ENCODE measurements around the gene PEX26. TPM values are rescaled to one million over a fixed set of nuclear protein-coding genes. Genes with fewer than 3 reads are reported as not detected.

Gene PEX26
- polyA plus RNA-seq, 1 donor from 2014 or later: 30.2 TPM

DNA sequence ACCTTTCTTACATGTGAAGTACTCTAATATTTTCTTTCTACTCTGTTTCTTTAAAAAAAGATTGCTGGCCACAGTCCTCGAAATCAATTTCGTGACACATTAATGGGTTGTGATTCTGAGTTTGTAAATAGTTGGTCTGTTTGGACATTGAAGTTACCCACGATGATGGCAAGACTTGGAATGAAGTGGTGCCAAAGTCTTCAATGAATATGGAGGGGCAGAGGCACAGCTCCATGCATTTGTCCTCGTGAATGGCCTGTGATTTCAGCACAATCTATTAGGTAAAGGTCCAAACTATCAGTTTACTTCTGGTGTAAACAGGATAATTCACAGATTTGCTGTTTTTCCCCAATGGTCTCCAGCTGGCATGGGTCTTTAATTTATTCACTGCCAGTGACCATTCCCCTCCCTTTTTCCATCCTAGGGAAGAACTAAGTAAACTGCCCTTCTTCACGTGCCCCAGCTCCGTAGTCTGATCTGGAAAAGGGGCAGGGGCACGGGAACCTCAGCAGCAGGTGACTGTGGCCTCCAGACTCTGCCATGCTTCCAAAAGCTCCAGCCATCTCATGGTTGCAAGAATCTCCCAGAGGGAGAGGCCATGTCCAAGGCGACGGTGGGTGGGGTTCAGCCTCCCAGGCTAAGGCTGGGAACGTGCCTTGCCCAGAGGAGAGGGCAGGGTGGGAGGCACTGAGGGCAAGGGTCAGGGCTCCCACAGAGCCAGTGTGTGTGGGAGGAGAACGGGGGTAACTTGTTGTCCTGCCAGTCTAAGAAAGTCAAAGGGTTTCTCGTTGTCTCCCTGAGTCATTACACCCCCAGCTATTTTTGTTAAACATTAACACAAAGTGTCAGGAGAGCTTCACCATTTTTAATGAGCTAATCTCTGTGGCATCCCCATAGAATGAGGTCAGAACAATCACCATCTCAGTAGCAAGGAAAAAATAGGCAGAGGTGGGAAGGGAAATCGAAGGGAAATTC lies 16.9 kb upstream of the PEX26 start:
- no peaks in the 10 kb centered on the region for H4K20me1 ChIP-seq (ENCODE audit: insufficient read depth)
- H3K9me3 ChIP-seq (ENCODE audit: low read length): no peaks in the 10 kb centered on the region
- no peaks in the 10 kb centered on the region for H3K9me2 ChIP-seq (ENCODE audit: insufficient read depth, low read length)
- H3K27me3 ChIP-seq (ENCODE audit: insufficient read depth, low read depth, low read length): no peaks in the 10 kb centered on the region
- H3F3A ChIP-seq (ENCODE audit: insufficient read depth, low read length, poor library complexity, severe bottlenecking): no peaks in the 10 kb centered on the region
- no peaks in the 10 kb centered on the region for H3K79me2 ChIP-seq (replicated peaks; ENCODE audit: insufficient read depth, low read length)
- TF ChIP-seq, protein P1, sequence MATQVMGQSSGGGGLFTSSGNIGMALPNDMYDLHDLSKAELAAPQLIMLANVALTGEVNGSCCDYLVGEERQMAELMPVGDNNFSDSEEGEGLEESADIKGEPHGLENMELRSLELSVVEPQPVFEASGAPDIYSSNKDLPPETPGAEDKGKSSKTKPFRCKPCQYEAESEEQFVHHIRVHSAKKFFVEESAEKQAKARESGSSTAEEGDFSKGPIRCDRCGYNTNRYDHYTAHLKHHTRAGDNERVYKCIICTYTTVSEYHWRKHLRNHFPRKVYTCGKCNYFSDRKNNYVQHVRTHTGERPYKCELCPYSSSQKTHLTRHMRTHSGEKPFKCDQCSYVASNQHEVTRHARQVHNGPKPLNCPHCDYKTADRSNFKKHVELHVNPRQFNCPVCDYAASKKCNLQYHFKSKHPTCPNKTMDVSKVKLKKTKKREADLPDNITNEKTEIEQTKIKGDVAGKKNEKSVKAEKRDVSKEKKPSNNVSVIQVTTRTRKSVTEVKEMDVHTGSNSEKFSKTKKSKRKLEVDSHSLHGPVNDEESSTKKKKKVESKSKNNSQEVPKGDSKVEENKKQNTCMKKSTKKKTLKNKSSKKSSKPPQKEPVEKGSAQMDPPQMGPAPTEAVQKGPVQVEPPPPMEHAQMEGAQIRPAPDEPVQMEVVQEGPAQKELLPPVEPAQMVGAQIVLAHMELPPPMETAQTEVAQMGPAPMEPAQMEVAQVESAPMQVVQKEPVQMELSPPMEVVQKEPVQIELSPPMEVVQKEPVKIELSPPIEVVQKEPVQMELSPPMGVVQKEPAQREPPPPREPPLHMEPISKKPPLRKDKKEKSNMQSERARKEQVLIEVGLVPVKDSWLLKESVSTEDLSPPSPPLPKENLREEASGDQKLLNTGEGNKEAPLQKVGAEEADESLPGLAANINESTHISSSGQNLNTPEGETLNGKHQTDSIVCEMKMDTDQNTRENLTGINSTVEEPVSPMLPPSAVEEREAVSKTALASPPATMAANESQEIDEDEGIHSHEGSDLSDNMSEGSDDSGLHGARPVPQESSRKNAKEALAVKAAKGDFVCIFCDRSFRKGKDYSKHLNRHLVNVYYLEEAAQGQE (IDR thresholded peaks at IDR 0.05; ENCODE audit: borderline replicate concordance): no peak
- no peak for TF ChIP-seq TAF1 (IDR thresholded peaks at IDR 0.05; ENCODE audit: low read depth)
- TF ChIP-seq SMC3 (conservative IDR thresholded peaks at IDR 0.05; ENCODE audit: poor library complexity): no peak
- no peak for TF ChIP-seq MXI1 (conservative IDR thresholded peaks at IDR 0.05; ENCODE audit: poor library complexity, severe bottlenecking)
- no peak for TF ChIP-seq EP300 (conservative IDR thresholded peaks at IDR 0.05; ENCODE audit: poor library complexity, severe bottlenecking)
- no peak for TF ChIP-seq RAD21 (conservative IDR thresholded peaks at IDR 0.05)
- no peak for TF ChIP-seq POLR2AphosphoS5 (IDR thresholded peaks at IDR 0.05)
- TF ChIP-seq, protein P2, sequence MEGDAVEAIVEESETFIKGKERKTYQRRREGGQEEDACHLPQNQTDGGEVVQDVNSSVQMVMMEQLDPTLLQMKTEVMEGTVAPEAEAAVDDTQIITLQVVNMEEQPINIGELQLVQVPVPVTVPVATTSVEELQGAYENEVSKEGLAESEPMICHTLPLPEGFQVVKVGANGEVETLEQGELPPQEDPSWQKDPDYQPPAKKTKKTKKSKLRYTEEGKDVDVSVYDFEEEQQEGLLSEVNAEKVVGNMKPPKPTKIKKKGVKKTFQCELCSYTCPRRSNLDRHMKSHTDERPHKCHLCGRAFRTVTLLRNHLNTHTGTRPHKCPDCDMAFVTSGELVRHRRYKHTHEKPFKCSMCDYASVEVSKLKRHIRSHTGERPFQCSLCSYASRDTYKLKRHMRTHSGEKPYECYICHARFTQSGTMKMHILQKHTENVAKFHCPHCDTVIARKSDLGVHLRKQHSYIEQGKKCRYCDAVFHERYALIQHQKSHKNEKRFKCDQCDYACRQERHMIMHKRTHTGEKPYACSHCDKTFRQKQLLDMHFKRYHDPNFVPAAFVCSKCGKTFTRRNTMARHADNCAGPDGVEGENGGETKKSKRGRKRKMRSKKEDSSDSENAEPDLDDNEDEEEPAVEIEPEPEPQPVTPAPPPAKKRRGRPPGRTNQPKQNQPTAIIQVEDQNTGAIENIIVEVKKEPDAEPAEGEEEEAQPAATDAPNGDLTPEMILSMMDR (IDR thresholded peaks at IDR 0.05; ENCODE audit: poor library complexity, severe bottlenecking): no peak
- no peak for TF ChIP-seq EZH2 (IDR thresholded peaks at IDR 0.05; ENCODE audit: borderline replicate concordance, insufficient read depth, low read length, poor library complexity, severe bottlenecking)
- H2AFZ ChIP-seq (ENCODE audit: low read depth, low read length): no peak overlapping the region
- no peak overlapping the region for H3K9ac ChIP-seq (ENCODE audit: low read length)
- no peak overlapping the region for H3K4me2 ChIP-seq (ENCODE audit: low read length)
- no peaks in the 10 kb centered on the region for H3K36me3 ChIP-seq (ENCODE audit: insufficient read depth, low read length)
- H3K27ac ChIP-seq (ENCODE audit: low read length): no peak overlapping the region
- H3K4me3 ChIP-seq (ENCODE audit: low read length): no peak overlapping the region

DNA sequence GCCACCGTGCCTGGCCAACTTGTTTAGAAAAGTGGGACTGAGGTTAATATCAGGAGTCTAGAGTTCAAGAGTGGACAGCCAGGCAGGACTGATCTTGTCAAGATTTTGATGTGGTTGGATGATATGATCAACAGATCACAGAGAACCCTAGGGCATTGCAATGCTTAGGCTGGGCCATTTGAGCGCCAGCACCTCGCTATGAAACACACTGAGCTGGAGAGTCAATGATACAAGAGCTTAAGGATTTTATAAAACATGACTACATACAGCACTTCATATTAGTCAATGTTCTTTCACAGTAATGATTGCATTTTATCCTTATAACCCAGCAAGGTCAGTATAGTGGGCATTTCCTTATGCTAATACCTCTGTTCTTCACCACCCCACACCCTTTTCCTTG lies 15.4 kb upstream of the PEX26 start:
- H3K4me3 ChIP-seq (ENCODE audit: low read length): no peak overlapping the region
- H3F3A ChIP-seq (ENCODE audit: insufficient read depth, low read length, poor library complexity, severe bottlenecking): no peaks in the 10 kb centered on the region
- no peak overlapping the region for H3K9ac ChIP-seq (ENCODE audit: low read length)
- H3K79me2 ChIP-seq (replicated peaks; ENCODE audit: insufficient read depth, low read length): no peaks in the 10 kb centered on the region
- no peak overlapping the region for H3K4me2 ChIP-seq (ENCODE audit: low read length)
- H3K9me2 ChIP-seq (ENCODE audit: insufficient read depth, low read length): no peaks in the 10 kb centered on the region
- H3K27ac ChIP-seq (ENCODE audit: low read length): no peak overlapping the region
- no peaks in the 10 kb centered on the region for H4K20me1 ChIP-seq (ENCODE audit: insufficient read depth)
- no peak for TF ChIP-seq SMC3 (conservative IDR thresholded peaks at IDR 0.05; ENCODE audit: poor library complexity)
- TF ChIP-seq MXI1 (conservative IDR thresholded peaks at IDR 0.05; ENCODE audit: poor library complexity, severe bottlenecking): no peak
- TF ChIP-seq RAD21 (conservative IDR thresholded peaks at IDR 0.05): no peak
- no peak for TF ChIP-seq POLR2AphosphoS5 (IDR thresholded peaks at IDR 0.05)
- TF ChIP-seq TAF1 (IDR thresholded peaks at IDR 0.05; ENCODE audit: low read depth): no peak
- TF ChIP-seq EZH2 (IDR thresholded peaks at IDR 0.05; ENCODE audit: borderline replicate concordance, insufficient read depth, low read length, poor library complexity, severe bottlenecking): no peak
- H3K27me3 ChIP-seq (ENCODE audit: insufficient read depth, low read depth, low read length): no peaks in the 10 kb centered on the region
- no peak overlapping the region for H2AFZ ChIP-seq (ENCODE audit: low read depth, low read length)
- no peaks in the 10 kb centered on the region for H3K9me3 ChIP-seq (ENCODE audit: low read length)
- H3K36me3 ChIP-seq (ENCODE audit: insufficient read depth, low read length): no peaks in the 10 kb centered on the region

All from neural cell (in vitro differentiated cells).